ENCODE measurements around the gene STX8.

DNA sequence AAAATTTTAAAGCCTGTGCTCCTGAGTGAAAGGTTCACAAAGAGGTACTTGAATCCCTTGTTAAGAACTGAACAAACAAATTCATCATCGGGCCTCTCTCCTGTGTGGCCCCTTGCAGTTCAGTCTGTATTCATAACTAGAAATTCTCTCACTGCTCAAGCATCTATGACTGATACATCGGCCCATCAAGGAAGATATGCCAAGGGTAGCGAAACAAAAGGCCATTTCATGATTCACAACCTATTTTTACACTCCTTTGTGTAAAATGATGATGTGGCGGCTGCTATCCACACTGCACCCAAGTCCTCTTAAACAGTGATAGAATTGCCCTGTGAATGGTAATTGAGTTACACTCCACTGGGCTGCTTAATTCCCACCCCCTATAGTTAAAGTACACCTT lies 204.6 kb downstream of the STX8 start:
- TF ChIP-seq CTCF (IDR thresholded peaks at IDR 0.05) (no peak), POLR2A (IDR thresholded peaks at IDR 0.05) (no peak)
